Measurements from ENCODE around the gene IL3RA.

DNA sequence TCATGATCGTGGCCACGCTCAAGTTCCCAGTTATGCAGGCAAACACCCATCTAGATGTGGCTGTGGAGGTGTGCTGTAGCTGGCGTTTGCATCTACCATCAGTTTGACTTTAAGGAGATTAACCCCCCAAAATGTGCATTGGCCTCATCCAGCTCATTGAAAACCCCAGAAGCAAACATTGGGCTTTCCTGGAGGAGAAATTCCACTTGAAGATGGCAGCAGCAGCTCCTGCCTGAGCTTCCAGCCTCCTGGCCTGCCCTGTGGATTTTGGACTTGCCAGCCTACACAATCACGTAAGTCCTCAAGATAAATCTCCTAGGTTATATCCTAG lies 85.5 kb downstream of the IL3RA start:
- TF ChIP-seq, protein P1, sequence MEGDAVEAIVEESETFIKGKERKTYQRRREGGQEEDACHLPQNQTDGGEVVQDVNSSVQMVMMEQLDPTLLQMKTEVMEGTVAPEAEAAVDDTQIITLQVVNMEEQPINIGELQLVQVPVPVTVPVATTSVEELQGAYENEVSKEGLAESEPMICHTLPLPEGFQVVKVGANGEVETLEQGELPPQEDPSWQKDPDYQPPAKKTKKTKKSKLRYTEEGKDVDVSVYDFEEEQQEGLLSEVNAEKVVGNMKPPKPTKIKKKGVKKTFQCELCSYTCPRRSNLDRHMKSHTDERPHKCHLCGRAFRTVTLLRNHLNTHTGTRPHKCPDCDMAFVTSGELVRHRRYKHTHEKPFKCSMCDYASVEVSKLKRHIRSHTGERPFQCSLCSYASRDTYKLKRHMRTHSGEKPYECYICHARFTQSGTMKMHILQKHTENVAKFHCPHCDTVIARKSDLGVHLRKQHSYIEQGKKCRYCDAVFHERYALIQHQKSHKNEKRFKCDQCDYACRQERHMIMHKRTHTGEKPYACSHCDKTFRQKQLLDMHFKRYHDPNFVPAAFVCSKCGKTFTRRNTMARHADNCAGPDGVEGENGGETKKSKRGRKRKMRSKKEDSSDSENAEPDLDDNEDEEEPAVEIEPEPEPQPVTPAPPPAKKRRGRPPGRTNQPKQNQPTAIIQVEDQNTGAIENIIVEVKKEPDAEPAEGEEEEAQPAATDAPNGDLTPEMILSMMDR (IDR thresholded peaks at IDR 0.05), result no peak
- no peak for TF ChIP-seq ZFX (IDR thresholded peaks at IDR 0.05; ENCODE audit: borderline replicate concordance)

Measured in 22Rv1 (cell line).